HG02885 (cell line): ENCODE results near the gene PIK3R1.

ENCODE experiments used
- ATAC-seq: cut with Tn5 transposase; IDR thresholded peaks from one replicate; pipeline ENCODE4 v1.9.1; 2021; ENCODE audit warnings: mild to moderate bottlenecking; ENCODE audit not compliant: unreplicated experiment, poor library complexity

The PIK3R1 gene

DNA sequence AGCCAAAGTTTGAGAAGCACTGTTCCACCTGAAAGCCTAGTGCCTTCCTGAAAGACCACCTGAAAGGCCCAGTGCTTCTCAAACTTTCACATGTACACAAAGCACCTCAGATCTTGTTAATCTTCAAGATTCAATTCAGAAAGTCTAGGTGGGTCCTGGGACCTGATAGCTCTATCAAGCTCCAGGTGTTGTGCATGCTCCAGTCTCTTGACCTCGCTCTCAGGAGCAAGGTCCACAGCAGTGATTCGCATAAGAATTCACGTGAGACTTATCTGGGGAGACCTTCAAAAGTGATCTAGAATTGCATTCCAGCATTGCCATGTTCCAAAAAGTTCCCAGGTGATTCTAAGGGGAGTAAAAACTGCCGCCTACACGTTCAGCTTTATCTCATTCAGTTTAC lies 102.1 kb downstream of the PIK3R1 start:
- no peak for ATAC-seq

DNA sequence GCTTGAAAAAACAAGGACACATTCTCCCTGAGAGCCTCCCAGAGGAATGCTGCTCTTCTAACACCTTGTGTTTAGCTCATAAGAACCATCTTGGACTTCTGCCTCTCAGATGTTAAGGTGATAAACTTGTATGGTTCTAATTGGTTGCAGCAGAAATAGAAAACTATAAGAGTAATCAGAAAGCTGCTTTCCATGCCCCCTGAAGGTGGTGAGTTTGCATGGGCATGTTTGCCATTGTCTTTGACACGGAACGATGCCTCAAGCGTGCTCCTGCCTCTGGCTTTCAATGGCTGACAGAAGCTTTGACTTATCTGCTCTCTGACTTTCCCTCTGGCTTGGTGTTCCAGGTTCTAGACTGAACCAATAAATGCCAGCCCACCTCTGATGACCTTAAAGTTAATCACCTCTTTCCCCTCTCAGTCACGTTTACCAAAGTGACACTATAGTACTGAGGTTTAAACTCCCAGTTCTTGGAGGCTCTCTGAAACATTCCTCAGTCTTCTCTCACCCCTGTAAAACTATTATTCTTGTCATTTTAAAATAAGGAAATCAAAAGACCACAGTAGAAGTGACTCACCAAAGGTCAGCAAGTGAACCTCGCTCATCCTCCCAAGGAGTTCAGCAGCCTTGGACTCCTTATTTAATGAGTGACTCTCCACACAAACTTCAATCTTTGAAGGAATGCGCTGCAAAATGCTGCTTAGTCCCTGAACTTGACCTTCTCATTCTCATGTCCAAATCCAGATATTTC lies 103.6 kb downstream of the PIK3R1 start:
- no peak for ATAC-seq

DNA sequence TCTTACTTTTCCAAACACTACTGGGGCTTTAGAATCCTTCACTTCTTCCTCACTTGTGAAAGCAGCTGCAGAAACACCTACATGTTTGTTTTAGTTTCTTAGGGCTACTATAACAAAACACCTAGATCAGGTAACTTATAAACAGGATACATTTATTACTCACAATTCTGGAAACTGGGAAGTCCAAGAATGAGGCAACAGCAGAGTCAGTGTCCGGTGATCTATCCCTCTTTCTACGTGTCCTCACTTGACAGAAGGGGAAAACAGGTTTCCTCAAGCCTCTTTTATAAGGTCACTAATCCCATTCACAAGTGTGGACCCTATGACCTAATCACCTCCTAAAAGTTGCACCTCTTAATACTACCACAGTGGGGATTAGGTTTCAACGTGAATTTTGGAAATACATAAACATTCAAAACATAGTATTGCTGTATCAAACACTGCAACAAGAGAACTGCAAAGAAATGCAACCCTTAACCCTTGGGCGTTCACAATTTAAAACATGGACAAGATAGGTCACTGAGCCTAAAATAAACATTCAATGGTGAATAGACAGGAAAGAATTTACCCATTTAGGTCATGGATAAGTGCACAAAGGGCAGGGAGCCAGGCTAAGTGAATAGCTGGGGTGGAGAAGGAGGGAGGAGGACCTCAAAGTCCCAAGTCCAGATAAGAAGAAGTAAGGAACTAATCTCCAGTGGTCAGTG lies 104.3 kb downstream of the PIK3R1 start:
- ATAC-seq = no peak

DNA sequence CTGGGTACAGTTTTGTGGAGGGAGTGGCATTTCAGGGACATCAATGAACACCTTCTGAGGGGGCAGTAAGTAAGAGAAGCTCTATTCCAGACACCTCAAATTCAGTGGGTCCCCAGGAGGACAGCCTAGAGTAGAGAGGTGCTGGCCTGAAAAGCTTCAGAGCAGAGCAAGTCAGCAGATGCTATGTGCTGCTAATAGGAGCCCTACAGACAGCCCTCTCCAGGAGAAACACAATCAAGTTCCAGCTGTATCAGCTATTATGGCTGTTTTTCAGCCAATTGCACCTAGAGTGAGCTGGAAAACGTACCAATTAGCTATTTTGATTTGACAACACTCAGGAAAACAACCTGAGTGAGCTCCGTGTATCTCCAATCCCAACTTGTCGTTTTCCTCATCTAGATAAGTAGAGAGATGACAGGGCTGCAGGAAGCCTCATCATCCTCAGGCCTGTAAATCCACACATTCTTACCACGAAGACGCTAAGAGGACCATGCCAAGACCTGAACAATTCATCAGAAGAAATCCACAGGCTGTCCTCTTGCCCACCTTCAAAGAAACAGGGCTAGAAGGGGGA lies 104.9 kb downstream of the PIK3R1 start:
- no peak for ATAC-seq

DNA sequence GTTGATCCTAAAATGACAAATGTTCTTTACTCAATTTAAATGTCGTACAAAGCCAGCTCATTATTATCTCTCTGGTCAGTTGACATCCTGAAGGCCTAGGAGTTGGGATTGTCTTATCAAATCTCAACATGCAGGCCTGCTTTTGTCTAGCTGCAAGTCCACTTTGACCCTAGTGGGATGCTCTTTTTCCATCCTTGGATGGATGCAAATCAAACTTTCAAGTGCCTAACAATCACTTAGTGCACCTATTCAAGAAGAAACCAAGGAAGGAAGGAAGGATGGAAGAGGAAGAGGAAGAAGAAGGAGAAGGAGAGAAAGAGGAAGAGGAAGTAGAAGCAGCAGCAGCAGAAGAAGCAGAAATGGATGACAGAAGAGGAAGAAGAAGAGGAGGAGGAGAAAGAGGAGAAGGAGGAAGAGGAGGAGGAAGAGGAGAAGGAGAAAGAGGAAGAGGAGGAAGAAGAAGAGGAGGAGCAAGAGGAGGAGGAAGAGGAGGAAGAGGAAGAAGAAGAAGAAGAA lies 109.6 kb downstream of the PIK3R1 start:
- ATAC-seq = no peak

DNA sequence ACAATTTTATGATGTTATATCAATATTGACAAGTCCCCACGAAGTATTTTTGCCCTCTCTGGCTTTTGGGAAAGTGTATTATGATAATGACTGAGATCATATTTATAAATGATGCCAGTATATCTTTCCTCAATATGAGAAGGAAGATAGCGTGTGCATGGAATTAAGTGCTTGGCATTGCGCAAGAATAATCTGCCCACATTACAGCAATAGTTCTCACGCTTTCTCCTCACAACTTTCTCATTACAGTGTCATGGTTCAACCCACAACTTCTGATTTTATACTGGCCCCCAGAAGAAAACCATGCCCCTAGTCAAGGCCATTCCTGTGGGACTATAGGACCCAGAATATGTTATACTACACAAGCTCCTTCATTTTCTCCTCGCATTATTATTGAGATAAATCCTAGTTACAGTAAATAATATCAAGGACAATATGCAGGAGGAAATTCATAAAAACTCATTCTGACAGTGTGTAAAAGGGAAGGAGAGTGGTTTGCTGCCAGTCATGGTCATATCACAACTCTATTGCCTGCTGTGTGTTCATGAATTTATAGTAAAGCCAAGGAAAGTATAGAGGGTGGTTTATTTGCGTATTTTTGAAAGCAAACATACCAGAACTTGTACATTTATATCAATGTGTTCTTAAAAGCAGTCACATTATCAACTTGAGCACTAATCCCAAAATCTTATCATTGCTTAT lies 114.1 kb downstream of the PIK3R1 start:
- ATAC-seq = no peak

DNA sequence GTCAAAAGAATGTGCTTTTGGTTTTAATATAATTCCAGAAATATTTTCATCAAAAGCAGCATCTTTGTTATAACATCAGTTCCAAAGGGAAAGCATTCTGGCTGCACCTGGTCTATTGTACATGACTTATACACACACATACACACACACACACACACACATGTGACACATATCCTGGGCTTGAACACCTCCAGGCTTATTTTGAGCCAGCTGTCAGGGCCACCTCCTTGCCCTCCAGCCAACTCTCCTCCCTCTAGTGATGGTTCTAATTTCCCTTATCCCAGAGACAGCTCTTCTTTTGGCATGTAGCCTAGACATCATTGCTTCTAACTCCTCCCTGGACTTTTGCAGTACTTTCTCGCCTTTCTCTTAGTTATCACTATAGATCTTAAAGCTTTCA lies 115.0 kb downstream of the PIK3R1 start:
- no peak for ATAC-seq

DNA sequence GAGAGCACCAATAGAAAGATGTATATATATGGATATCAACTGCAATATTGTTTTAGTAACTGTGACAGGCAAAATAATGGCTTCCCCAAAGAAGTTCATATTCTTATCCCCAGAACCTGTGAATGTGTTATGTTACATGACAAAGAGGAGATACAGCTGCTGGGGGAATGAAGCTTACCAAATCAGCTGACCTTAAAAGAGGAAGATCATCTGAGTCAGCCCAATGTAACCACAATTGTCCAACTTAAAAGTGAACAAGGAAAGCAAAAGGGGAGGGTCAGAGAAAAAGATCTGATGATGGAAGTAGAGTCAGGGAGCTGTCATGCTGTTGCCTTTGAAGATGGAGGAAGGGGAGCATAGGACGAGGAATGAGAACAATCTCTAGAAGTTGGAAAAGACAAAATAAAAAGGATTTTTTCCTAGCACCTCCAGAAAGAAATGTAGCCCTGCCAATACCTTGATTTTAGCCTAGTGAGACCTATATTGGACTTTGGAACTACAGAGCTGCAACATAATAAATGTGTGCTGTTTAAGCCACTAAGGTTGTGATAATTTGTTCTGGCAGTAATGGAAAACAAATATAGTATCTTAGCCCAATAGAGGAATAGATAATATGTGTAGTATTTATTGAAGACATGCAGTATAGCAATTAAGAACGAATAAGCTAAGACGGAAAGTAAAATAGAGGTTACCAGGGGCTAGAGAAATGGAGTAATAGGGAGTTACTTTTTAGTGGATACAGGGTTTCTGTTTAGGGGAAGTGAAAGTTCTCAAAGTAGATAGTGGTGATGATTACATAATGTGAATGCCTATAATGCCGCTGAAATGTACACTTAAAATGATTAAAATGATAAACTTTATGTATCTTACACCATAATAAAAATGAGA lies 115.9 kb downstream of the PIK3R1 start:
- peak; percentile 79 for ATAC-seq

DNA sequence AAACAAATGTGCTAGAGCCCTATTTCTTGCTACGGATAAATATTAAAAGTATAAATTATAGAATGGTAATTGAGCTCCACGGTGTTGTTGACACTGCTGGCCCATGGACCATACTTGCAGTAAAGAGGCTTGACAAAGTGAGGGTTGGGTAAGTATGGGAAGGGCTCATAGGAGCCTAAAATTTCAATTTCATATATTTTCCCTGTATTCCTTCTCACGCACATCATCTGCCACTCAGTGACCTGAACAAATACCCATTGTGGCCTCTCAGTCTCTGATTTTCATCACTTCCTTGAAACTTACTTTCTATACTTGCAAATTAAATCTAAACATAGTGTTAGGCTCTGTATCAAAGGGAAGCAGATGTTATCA lies 116.5 kb downstream of the PIK3R1 start:
- peak; percentile 22 for ATAC-seq

DNA sequence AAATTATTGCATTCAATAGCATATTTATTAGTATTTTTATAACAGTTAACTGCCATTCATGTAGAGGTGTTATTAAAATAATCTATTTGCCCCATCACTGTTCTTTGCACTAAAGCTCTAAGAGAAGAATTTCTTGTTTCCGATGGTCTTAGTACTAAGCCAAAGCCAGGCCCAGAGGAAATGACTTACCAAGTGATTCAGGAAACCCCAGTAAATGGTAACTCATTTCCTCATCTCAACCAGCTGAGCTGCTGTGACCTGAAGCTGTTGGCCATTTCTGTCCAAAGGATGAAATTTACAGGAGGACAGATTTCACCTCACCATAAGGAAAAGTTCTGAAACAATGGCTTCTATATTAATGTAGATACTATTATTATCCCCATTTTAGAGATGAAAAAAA lies 117.0 kb downstream of the PIK3R1 start:
- no peak for ATAC-seq

DNA sequence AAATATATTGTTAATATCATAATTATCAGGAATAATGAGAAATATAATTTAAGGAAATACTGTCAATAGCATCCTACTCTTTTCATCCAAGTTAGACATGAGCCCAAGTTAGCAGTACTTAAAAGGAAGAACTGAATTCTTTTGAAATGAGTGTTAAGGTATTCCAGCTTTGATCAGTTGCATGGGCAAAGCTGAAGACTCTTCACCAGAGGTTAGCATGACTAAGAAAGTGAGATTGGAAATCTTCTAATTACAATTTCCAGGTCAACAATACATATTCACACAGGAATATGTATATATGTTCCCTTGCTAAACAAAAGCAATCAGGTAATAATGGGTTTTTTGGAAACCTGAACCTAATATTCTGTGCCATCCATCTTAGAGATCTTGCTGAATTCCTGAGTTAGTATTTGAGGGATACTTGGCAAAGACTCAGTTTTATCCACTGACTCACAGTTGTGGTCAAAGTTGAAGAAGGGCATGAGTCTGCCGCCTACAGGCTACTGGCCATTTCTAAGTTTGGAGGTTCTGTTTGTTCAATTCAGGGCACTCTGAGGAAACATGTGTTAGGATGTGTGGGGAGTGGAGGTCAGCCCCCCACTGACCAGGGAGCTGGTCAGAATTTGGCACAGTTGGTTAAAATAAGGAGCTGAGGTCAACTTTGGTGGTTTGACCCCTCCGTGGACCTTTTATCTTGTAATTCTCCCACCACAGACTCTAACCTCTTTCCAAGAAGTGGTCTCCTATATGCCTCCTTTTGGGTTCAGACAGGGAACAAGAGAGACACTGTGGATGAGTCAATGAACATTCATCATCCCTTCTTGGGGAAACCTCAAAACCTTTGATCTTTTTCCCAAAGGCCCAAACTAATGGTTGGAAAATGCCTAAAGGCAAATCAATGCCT lies 118.3 kb downstream of the PIK3R1 start:
- no peak for ATAC-seq

DNA sequence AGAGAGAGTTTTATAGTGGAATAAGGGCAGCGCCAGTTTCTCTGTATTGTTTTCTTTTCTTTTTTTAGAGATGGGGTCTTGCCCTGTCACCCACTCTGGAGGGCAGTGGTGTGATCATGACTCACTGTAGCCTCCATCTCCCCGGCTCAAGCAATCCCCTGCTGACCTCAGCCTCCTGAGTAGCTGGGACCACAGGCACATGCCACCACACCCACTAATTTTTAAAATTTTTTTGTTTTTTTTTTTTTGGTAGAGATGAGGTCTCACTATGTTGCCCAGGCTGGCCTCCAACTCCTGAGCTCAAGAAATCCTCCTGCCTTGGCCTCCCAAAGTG lies 119.0 kb downstream of the PIK3R1 start:
- ATAC-seq = no peak

DNA sequence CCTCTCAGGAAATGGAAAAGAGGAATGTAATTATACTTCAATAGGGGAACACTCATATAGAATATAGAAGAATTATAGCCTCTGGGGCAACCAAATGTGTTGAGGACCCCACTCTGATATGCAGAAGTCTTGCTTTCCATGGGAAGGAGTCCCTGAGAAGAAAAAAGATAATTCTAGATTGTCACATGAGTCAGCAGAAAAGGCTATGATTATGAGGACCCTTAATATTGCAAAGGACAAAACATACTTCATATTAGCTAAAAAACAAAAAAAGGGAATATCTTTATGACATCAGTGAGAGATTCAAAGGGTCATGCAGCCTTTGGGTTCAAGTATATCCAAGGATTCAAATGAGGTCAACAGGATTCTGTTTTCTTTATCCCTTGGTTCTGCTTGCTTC lies 119.5 kb downstream of the PIK3R1 start:
- no peak for ATAC-seq

DNA sequence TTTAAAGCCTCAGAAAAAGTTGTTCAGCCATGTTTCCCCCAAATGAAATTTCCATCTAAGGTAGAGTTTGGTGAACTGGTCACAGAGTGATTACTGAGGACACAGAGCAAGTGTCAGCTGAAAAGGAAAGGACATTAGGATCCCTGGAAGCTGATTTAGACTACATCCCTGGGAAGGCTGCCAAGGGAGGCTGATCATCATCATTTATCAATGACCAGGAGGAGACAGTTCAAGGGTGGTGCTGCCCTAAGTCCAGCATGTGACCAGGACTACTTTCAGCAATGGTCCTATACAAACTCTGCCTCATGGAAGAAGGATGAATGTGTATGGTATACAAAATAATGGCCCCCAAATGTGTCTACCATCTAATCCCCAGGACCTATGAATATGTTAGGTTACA lies 120.6 kb downstream of the PIK3R1 start:
- ATAC-seq = no peak

DNA sequence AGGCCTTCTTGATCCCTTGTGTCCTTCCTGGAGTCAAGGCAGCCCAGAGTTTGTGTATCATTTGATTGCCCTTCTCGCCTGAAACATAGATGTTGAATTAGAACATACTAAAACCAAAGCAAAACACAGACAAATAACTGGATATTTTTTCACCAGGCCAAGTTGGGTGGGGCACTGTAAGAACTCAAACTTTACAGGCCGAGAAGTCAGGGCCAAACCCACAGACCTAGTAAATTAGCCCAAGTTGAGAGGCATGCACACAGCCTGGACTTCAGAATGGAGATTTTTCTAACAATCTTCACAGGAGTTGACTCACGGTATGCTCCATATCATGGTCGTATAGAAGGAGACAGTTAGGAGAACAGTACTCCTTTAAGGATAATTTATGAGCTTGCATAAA lies 121.7 kb downstream of the PIK3R1 start:
- no peak for ATAC-seq

DNA sequence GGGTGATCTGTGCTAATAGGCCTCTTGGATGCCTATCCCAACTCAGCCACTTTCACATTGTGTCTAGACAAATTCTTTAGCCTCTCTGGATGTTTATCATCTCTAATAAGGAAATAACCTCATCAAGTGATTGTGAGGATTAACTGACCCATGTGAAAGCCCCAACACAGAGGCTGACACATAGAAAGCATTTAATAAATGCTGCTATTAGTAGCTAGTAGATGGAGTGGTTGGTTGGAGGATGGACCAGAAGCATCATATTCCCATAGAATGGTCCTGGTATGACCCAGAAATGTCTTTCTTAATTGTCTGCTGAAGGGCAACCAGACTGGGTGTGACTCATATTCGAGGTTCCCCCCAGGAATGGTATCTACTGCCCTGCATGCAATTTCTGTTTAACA lies 124.4 kb downstream of the PIK3R1 start:
- no peak for ATAC-seq

DNA sequence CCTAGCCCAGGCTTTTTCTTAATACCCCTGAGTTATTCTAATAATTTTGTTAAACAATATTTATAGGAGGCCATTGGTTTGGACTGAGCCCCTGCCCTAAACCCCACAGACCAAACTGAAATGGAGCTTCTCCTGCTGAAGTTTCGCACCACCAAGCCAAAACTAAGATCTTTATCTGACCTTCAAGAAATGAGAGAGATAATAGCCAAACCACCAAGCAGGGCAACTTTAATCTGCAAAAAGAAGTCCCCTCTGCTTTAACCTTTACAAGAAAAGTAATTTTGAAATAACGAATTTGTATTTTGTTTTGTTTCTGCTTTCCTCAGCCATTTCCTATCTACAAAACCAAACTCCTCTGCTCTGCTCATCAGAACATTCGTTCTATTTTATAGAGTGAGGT lies 125.5 kb downstream of the PIK3R1 start:
- ATAC-seq = no peak

DNA sequence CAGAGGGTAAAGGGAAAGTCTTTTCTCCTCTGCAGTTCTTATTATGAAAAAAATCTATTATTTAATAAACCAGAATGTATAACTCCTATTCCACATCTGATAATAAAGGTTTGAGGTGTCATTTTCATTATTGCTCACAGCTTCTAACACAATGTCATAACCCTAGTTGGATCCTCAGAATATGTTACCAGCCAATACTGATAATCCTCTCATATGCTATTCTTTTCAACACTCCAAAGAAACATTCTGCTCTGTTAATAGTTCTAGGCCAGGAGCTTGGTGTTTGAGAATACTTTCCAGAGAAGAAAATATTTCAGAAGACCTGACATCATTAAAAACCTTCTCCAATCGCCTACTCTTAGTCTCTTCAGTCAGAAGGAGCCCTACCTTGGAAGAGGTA lies 127.1 kb downstream of the PIK3R1 start:
- no peak for ATAC-seq

DNA sequence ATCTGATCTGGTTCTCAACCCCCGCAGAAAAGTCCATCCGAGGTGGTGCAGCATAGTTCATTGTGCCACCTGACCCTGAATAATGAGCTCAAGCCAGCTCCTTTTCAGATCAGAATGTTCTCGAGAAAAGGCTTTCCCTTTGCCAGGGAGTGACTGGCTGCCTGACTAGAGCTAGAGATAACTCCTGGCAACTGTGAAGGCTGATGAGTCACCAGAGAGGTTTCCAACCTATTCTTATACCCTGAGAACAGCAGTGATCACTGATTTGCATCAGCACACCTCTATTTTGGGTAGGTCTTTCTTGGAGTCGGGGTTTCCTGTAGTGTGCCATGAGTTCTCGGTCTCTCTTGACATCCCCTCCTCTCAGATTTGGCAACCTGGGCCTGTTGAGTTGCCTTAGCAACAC lies 127.9 kb downstream of the PIK3R1 start:
- peak; percentile 75 for ATAC-seq
